Measurements from ENCODE around the gene NIP7.
A peak's percentile ranks its signal among the peaks of the same experiment; 100 is the strongest.
"Not testable (repeated sequence)": the region's sequence is repeated elsewhere in the genome, so short reads cannot be mapped to it uniquely, and the experiment has no call there.

The NIP7 gene

DNA sequence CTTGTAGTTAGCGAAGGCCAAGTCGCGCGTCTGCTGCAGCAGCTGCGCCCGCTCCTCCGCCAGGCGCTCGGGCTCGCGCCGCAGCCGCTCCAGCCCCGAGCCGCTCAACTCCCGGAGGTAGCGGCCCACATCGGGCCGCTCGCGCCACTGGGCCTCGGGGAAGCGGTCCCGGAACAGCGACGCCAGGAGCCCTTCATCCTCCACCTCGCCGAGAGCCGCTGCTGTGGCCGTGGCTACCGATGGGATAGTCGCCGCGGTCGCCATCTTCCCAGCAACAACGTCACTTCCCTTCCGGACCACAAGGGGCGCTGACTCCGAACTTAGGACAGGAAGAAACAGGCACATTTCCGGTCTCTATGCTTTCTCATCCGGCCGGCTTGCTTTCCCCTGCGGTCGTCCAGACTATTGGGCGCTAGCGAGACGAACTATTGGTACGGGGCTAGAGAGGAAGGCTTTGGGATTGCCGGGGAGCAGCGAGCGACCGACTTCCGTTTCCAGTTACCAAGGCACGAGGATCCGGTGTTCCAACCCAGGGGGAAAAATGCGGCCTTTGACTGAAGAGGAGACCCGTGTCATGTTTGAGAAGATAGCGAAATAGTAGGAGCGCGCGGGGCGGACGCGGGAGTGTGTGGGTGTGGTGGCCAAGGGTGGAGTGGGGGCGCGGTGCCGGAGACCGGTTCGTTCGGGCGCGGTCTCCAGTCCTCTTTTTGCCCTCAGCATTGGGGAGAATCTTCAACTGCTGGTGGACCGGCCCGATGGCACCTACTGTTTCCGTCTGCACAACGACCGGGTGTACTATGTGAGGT lies at the start of gene NIP7, which contains the start of gene COG8:
Gene NIP7, plus strand, starts transcription at position 484 of the 806 bp plus-strand sequence. Its CDS starts 58 bp downstream, at position 542.
Gene COG8, minus strand, starts transcription at position 276 of the 806 bp plus-strand sequence. Its CDS starts 12 bp downstream, at position 264.
- TF ChIP-seq, protein P1, sequence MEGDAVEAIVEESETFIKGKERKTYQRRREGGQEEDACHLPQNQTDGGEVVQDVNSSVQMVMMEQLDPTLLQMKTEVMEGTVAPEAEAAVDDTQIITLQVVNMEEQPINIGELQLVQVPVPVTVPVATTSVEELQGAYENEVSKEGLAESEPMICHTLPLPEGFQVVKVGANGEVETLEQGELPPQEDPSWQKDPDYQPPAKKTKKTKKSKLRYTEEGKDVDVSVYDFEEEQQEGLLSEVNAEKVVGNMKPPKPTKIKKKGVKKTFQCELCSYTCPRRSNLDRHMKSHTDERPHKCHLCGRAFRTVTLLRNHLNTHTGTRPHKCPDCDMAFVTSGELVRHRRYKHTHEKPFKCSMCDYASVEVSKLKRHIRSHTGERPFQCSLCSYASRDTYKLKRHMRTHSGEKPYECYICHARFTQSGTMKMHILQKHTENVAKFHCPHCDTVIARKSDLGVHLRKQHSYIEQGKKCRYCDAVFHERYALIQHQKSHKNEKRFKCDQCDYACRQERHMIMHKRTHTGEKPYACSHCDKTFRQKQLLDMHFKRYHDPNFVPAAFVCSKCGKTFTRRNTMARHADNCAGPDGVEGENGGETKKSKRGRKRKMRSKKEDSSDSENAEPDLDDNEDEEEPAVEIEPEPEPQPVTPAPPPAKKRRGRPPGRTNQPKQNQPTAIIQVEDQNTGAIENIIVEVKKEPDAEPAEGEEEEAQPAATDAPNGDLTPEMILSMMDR (IDR thresholded peaks at IDR 0.05; ENCODE audit: low read depth, low read length, missing control alignments): peak; percentile 85
- peak within 1 kb of the TSS; percentile 90 for H3K4me3 ChIP-seq (ENCODE audit: low read depth, low read length)
- DNase-seq (ENCODE audit: low read depth): peak; percentile 97

DNA sequence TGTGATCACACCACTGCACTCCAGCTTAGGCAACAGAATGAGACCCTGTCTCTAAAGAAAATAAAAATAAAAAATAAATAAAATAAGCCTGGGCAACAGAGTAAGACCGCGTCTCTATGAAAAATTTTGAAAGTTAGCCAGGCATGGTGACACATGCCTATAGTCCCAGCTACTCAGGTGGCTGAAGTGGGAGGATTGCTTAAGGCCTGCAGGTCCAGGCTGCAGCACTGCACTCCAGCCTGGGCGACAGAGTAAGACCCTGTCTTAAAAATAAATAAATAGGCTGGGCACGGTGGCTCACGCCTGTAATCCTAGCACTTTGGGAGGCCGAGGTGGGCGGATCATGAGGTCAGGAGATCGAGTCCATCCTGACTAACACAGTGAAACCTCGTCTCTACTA lies 47.9 kb upstream of the NIP7 start:
- DNase-seq (ENCODE audit: low read depth); H3K4me3 ChIP-seq (ENCODE audit: low read depth, low read length): not testable (repeated sequence)

DNA sequence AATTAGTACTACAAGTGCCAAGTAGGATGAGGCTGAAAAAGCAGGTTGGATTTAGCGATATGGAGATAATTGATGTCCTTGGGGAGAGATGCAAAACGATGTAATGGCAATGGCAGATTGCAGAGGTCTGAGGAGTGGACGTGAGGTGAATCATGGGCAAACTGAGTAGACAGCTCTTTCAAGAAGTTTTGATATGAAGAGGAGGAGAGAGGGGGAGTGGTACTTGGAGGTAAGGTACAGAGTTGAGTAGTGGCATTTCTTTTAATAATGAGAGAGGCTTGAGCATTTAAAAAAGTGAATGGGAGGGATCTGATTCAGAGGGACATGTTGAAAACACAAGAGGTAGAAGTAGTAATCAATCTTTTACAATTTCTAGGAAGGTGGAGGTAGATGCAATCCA lies 46.2 kb upstream of the NIP7 start:
- no peak for DNase-seq (ENCODE audit: low read depth)

DNA sequence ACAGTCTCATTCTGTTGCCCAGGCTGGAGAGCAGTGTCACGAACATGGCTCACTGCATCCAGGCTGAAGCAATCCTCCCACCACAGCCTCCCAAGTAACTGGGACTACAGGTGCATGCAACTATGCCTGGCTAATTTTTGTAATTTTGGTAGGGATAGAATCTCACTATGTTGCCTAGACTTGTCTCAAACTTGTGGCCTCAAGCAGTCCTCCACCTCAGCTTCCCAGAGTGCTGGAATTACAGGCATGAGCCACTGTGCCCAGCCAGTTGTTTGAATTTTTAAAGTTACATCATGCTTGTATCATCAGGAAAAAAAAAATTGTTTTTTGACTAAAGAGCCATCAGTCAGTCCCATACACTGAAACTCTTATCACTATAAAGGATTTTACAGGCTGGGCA lies 45.5 kb upstream of the NIP7 start:
- TF ChIP-seq, protein P1 (IDR thresholded peaks at IDR 0.05; ENCODE audit: low read depth, low read length, missing control alignments): no peak
- no peak for DNase-seq (ENCODE audit: low read depth)
- H3K4me3 ChIP-seq (ENCODE audit: low read depth, low read length): no peak overlapping the region

More for the DNA sequence above, 46.2 kb upstream of the NIP7 start:
- TF ChIP-seq, protein P1 (IDR thresholded peaks at IDR 0.05; ENCODE audit: low read depth, low read length, missing control alignments): no peak
- no peak overlapping the region for H3K4me3 ChIP-seq (ENCODE audit: low read depth, low read length)

DNA sequence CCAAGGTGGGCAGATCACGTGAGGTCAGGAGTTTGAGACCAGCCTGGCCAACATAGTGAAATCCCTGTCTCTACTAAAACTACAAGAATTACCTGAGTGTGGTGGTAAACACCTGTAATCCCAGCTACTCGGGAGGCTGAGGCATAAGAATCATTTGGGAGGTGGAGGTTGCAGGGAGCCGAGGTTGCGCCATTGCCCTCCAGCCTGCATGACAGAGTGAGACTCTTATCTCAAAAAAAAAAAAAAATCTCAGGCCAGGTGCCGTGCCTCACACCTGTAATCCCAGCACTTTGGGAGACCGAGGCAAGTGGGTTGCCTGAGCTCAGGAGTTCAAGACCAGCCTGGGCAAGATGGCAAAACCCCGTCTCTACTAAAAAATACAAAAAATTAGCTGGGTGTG lies 42.8 kb upstream of the NIP7 start:
- H3K4me3 ChIP-seq (ENCODE audit: low read depth, low read length); DNase-seq (ENCODE audit: low read depth): not testable (repeated sequence)

DNA sequence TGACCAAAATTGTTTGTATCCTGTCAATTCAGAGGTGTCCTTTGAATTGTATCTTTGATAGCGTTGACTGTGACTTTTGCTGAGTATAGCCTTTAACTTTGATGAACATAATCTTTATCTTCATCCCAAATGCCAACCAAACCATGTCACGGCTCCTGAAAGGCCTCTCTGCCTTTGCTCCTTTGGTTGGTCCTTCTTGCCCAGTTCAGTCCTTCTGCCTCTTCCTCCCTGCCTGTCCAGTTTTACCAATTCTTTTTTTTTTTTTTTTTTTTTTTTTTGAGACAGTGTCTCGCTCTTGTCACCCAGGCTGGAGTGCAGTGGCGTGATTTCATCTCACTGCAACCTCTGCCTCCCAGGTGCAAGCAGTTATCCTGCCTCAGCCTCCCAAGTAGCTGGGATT lies 41.3 kb upstream of the NIP7 start:
- no peak overlapping the region for H3K4me3 ChIP-seq (ENCODE audit: low read depth, low read length)
- TF ChIP-seq, protein P1 (IDR thresholded peaks at IDR 0.05; ENCODE audit: low read depth, low read length, missing control alignments): no peak

DNA sequence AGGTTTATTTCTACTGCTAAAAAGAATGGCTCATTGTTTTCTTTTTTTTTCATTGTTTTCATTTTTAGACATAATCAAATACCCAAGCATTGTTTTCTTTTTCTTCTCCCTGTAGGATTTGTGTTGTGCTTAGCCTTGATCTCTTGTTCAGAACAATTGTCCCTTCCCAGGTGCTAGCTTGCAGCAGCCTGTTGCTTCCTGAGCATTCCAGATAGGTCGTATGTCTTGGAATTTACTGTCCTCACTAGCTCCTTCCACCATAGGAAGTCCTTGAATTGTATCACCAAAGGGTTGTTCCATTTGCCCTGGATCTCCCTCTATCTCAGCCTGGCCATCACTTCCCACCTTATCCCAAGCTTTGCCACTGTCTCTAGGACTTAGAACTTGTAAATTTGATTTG lies 38.4 kb upstream of the NIP7 start:
- H3K4me3 ChIP-seq (ENCODE audit: low read depth, low read length): no peak overlapping the region
- TF ChIP-seq, protein P1 (IDR thresholded peaks at IDR 0.05; ENCODE audit: low read depth, low read length, missing control alignments): no peak
- no peak for DNase-seq (ENCODE audit: low read depth)

More for the DNA sequence above, 41.3 kb upstream of the NIP7 start:
- no peak for DNase-seq (ENCODE audit: low read depth)

DNA sequence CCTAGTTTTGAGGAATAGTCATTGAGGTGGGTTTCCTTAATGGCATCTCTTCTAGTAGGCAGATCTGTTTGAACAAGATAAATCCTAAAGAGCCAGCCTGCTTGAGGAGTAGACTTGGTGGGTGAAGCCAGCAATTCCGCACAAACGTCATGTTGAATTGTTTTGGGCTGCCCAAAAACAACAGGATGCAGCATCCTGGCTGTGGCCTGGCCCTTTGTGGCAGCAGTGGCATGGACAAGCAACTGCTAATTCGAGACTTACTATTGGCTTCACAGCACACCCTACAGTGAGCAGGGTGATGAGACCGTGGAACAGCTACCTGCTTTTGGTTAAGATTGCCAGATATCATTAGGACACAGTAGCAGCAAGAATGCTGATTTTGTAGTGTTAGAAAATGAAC lies 37.7 kb upstream of the NIP7 start:
- DNase-seq (ENCODE audit: low read depth): no peak
- H3K4me3 ChIP-seq (ENCODE audit: low read depth, low read length): no peak overlapping the region
- TF ChIP-seq, protein P1 (IDR thresholded peaks at IDR 0.05; ENCODE audit: low read depth, low read length, missing control alignments): no peak
